Heart left ventricle (tissue), 16 donors: Measurements from ENCODE around the gene PARP8. TPM values are rescaled to one million over a fixed set of nuclear protein-coding genes. Genes with fewer than 3 reads are reported as not detected.

Experiments
- ATAC-seq, 4 donors: fragments of 200-7000 bp; cut with Tn5 transposase; one replicate each; pipeline ENCODE4 v1.9.1; 2020 to 2022; ENCODE audit warnings: moderate library complexity in 4 of 4, mild to moderate bottlenecking in 3 of 4, moderate number of reproducible peaks in 1 of 4
- DNase-seq, 5 donors: peaks; one replicate each; pipeline ENCODE4 v3.0.0-alpha.2; 2020
- H3K27ac ChIP-seq, 12 donors: fragments of 200-600 bp; sonication (generic) in 4 of 12; one replicate each; pipeline versions ENCODE4 v1.5.0 to v1.8.0; 2016 to 2022; ENCODE audit warnings: mild to moderate bottlenecking in 2 of 12
- H3K27me3 ChIP-seq, 9 donors: fragments of 200-600 bp; sonication (generic) in 2 of 9; one replicate each; pipeline versions ENCODE4 v1.5.1 to v1.8.0; 2016 to 2022; ENCODE audit warnings: mild to moderate bottlenecking in 3 of 9
- H3K36me3 ChIP-seq, 9 donors: fragments of 200-600 bp; sonication (generic) in 2 of 9; one replicate each; pipeline versions ENCODE4 v1.5.0 to v1.8.0; 2018 to 2022; ENCODE audit warnings: mild to moderate bottlenecking in 2 of 9
- H3K4me1 ChIP-seq, 12 donors: fragments of 200-600 bp; sonication (generic) in 4 of 12; one replicate each; pipeline versions ENCODE4 v1.5.0 to v1.8.0; 2016 to 2022; ENCODE audit warnings: mild to moderate bottlenecking in 3 of 12
- H3K4me3 ChIP-seq, 12 donors: fragments of 200-600 bp; sonication (generic) in 4 of 12; one replicate each; pipeline versions ENCODE4 v1.5.0 to v1.8.0; 2017 to 2022; ENCODE audit warnings: mild to moderate bottlenecking in 9 of 12, moderate library complexity in 4 of 12
- H3K9me3 ChIP-seq, 12 donors: fragments of 200-600 bp; sonication (generic) in 4 of 12; one replicate each; pipeline versions ENCODE4 v1.5.0 to v1.8.0; 2016 to 2022; ENCODE audit warnings: mild to moderate bottlenecking in 1 of 12
- CTCF ChIP-seq, 12 donors: fragments of 200-600 bp; sonication (generic) in 4 of 12; IDR thresholded peaks; one replicate each; pipeline versions ENCODE4 v1.5.0 to v1.8.0; 2018 to 2022; ENCODE audit warnings: antibody characterized with exemption in 12 of 12, mild to moderate bottlenecking in 5 of 12
- POLR2A ChIP-seq, 2 donors: fragments of 450-650 bp; IDR thresholded peaks; one replicate each; pipeline ENCODE4 v1.6.1; 2017; ENCODE audit warnings: antibody characterized with exemption in 2 of 2, mild to moderate bottlenecking in 2 of 2, moderate library complexity in 2 of 2
- WGBS, 4 donors: extraction: QIAGEN DNeasy Blood & Tissue Kit in 2 of 4; methylation state at CpG; one replicate each; pipeline versions ENCODE4 v1.1.5 to v1.1.7; 2013 to 2018; 5-methylcytosine and 5-hydroxymethylcytosine counted together
- intact Hi-C, 10 donors: fragments of 100-400 bp; cut with DNase I; formaldehyde crosslinking; loops; one replicate each; pipeline versions ENCODE4 v1.11.1 to v1.14.2; 2022
- polyA plus RNA-seq, 2 donors: library from polyadenylated mRNA; stranded (reverse); fragments of 200-250 nt; gene quantifications; one replicate each; pipeline ENCODE4 v1.2.3, GENCODE V29; 2013
- total RNA-seq, 9 donors: library from RNA; depleted of rRNA in 2 of 9; stranded (reverse); fragments of >200 nt in 2 of 9; fragmentation: NEBNext Ultra II Directional in 3 of 9; extraction: Animal tissue kit (Norgen Biotek cat#: 25700) in 3 of 9; gene quantifications; one replicate each; pipeline versions ENCODE4 v1.1.0 to v1.2.4, GENCODE V29; 2016 to 2023
- donor health status: ischemic (EF 13 %, LVEDD 7.1; RV severe dilation, severe dysfunction).
- donor health status: healthy with polysubstance abuse.
- donor health status: DM: no; HTN: yes; CAD: no.
- donor health status: DM: no; HTN: no; CAD: no.
- donor health status: ischemic (EF 25% LVEDD 6.9; RV normal size, moderate dysfunction).
- donor health status: ischemic (EF 25% LVEDD 5.7; RV mildly dilated, moderate dysfunction).
- donor health status: healthy.
- donor health status: DM: yes; HTN: yes; CAD: no.
- donor health status: ischemic (EF 35%, LVEDD 5.7; RV mildly dilated, moderate dysfunction).
- donor health status: nonischemic (EF 11% LVEDD 7.7; RV severe dilation, severe dysfunction).
- donor health status: DM: yes; HTN: yes; CAD: no.
- donor health status: PGD.
- donor health status: ischemic (EF 29% LVEDD 5.4; RV normal size, mild dysfunction).
- donor health status: nonischemic (EF 23%, LVEDD 6.1; RV moderate dilation, normal function).

PARP8 gene
- total and polyA plus RNA-seq, 11 donors = 1.6 to 22.5 (median 6.0) TPM

GRCh38 chr5:50763846-50764245 lies 97.4 kb downstream of the PARP8 start:
- no peak overlapping the region for H3K27ac ChIP-seq

DNA sequence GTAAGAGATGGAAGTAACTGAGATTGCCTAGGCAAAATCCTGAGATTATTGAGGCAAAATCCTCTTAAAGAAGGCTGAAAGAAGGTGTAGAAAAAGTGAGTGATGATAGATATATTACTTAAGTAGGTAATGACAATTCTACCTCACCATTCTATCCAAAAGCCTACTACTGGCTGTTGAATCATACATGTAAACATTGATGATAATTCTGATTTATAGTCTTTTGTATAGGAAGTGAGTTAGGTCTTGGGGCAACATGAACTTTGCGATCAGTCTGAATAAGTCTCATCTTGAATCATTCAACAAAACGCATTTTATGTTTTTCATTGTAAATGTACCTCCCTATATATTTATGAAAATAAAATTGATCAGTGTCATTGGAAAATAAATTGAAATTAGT lies 99.6 kb downstream of the PARP8 start:
- H3K4me1 ChIP-seq = peaks cover 0 to 3% (median 0%) of the 10 kb centered on the region in 12 donors
- ATAC-seq = no peak

More at GRCh38 chr5:50763846-50764245, 97.4 kb downstream of the PARP8 start:
- TF ChIP-seq POLR2A (IDR thresholded peaks at IDR 0.05) = no peak
- no peak for TF ChIP-seq CTCF (IDR thresholded peaks at IDR 0.05)
- H3K36me3 ChIP-seq = peaks cover 0 to 33% (median 4%) of the 10 kb centered on the region in 9 donors
- H3K9me3 ChIP-seq = no peaks in the 10 kb centered on the region
- no peak overlapping the region for H3K4me3 ChIP-seq
- H3K4me1 ChIP-seq = peaks cover 0 to under 1% (median 0%) of the 10 kb centered on the region in 12 donors
- no peak for DNase-seq
- intact Hi-C loops = no loop called here
- no peaks in the 10 kb centered on the region for H3K27me3 ChIP-seq
- ATAC-seq = no peak
- WGBS, 4 donors = 85 to 91% (median 88%) methylated on average over 7 of the region's 7 CpGs

GRCh38 chr5:50766462-50766861 lies 100.0 kb downstream of the PARP8 start:
- H3K27ac ChIP-seq = no peak overlapping the region
- TF ChIP-seq CTCF (IDR thresholded peaks at IDR 0.05) (no peak), POLR2A (IDR thresholded peaks at IDR 0.05) (no peak)
- peaks cover 0 to 37% (median 4%) of the 10 kb centered on the region in 9 donors for H3K36me3 ChIP-seq
- no peaks in the 10 kb centered on the region for H3K27me3 ChIP-seq
- WGBS, 4 donors = 76 to 97% (median 96%) methylated on average over 5 of the region's 5 CpGs
- no peak for ATAC-seq
- intact Hi-C loops = no loop called here
- peaks cover 0 to 3% (median 0%) of the 10 kb centered on the region in 12 donors for H3K4me1 ChIP-seq
- H3K9me3 ChIP-seq = no peaks in the 10 kb centered on the region
- no peak for DNase-seq
- no peak overlapping the region for H3K4me3 ChIP-seq

More for the DNA sequence above, 99.6 kb downstream of the PARP8 start:
- Histone ChIP-seq H3K27me3 (no peaks in the 10 kb centered on the region), H3K36me3 (peaks cover 0 to 38% (median 4%) of the 10 kb centered on the region in 9 donors), H3K9me3 (no peaks in the 10 kb centered on the region), H3K27ac (no peak overlapping the region), H3K4me3 (no peak overlapping the region)
- no peak for DNase-seq
- intact Hi-C loops = no loop called here
- TF ChIP-seq CTCF (IDR thresholded peaks at IDR 0.05) (no peak), POLR2A (IDR thresholded peaks at IDR 0.05) (no peak)
- 95 to 98% (median 96%) methylated on average over 2 of the region's 2 CpGs for WGBS, 4 donors

DNA sequence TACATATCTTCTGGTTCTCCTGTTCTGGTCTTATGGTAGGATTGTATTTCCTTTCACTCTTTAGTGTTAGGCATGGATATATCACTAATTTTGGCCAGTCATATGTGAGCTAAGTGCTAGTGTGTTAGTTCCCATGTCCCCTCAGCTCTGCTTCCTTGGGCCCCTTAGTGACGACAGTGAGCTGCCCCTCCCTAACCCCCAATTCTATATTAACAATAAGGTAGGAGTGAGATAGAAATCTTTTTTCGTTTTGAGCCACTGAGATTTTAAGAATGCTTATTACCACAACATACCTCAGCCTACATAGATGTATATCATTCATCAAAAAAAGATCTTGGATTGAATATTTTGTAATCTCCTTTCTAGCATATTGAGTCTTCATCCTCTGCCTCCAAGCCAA lies 100.5 kb downstream of the PARP8 start:
- no peak overlapping the region for H3K27ac ChIP-seq
- TF ChIP-seq CTCF (IDR thresholded peaks at IDR 0.05) (no peak), POLR2A (IDR thresholded peaks at IDR 0.05) (no peak)
- DNase-seq = no peak
- WGBS, 4 donors = 67 to 79% (median 75%) methylated on average over 2 of the region's 2 CpGs
- peaks cover 0 to 32% (median under 1%) of the 10 kb centered on the region in 9 donors for H3K36me3 ChIP-seq
- no peaks in the 10 kb centered on the region for H3K9me3 ChIP-seq
- H3K4me3 ChIP-seq = no peak overlapping the region
- intact Hi-C loops = no loop called here
- no peaks in the 10 kb centered on the region for H3K27me3 ChIP-seq
- H3K4me1 ChIP-seq = peaks cover 0 to 3% (median 0%) of the 10 kb centered on the region in 12 donors
- no peak for ATAC-seq
